Lung (tissue), 12 donors: ENCODE measurements around the gene KCND1. TPM values are rescaled to one million over a fixed set of nuclear protein-coding genes. Genes with fewer than 3 reads are reported as not detected.

Experiments
- ATAC-seq: fragments of 200-7000 bp; cut with Tn5 transposase; one replicate; pipeline ENCODE4 v1.9.1; 2020; ENCODE audit warnings: moderate number of reproducible peaks; ENCODE audit not compliant: insufficient read depth, low FRiP score
- DNase-seq, 3 donors: peaks; one replicate each; pipeline ENCODE4 v3.0.0-alpha.2; 2013 to 2017
- H3K27ac ChIP-seq, 2 donors: one replicate each; pipeline ENCODE4 v1.5.1; 2013; ENCODE audit warnings: mild to moderate bottlenecking in 2 of 2, moderate library complexity in 2 of 2, control low read depth in 1 of 2, inconsistent platforms in 1 of 2, low read depth in 1 of 2, low read length in 1 of 2
- H3K27me3 ChIP-seq, 3 donors: one replicate each; pipeline ENCODE4 v1.5.1; 2013; ENCODE audit warnings: low read length in 2 of 3; ENCODE audit not compliant: control insufficient read depth in 3 of 3, insufficient read depth in 3 of 3
- H3K36me3 ChIP-seq, 4 donors: one replicate each; pipeline ENCODE4 v1.5.1; 2013; ENCODE audit warnings: low read length in 4 of 4, mild to moderate bottlenecking in 1 of 4, moderate library complexity in 1 of 4; ENCODE audit not compliant: control insufficient read depth in 4 of 4, insufficient read depth in 4 of 4
- H3K4me1 ChIP-seq, 5 donors: one replicate each; pipeline ENCODE4 v1.5.1; 2013; ENCODE audit warnings: low read length in 5 of 5, mild to moderate bottlenecking in 2 of 5, moderate library complexity in 1 of 5; ENCODE audit not compliant: control insufficient read depth in 5 of 5, insufficient read depth in 5 of 5
- H3K4me3 ChIP-seq: one replicate; pipeline ENCODE4 v1.5.1; 2013; ENCODE audit warnings: mild to moderate bottlenecking, control low read depth, moderate library complexity
- H3K9ac ChIP-seq, 2 donors: one replicate each; pipeline ENCODE4 v1.5.1; 2013; ENCODE audit warnings: low read length in 2 of 2, control low read depth in 1 of 2; ENCODE audit not compliant: insufficient read depth in 1 of 2
- H3K9me3 ChIP-seq, 4 donors: one replicate each; pipeline ENCODE4 v1.5.1; 2013; ENCODE audit warnings: low read length in 3 of 4, mild to moderate bottlenecking in 1 of 4, moderate library complexity in 1 of 4; ENCODE audit not compliant: control insufficient read depth in 4 of 4, insufficient read depth in 3 of 4
- whole genome bisulfite sequencing, 2 donors: extraction: QIAGEN DNeasy Blood & Tissue Kit; methylation state at CpG; one replicate each; pipeline ENCODE4 v1.1.7; 2013; 5-methylcytosine and 5-hydroxymethylcytosine counted together
- polyA plus RNA-seq, 2 donors: library from polyadenylated mRNA; stranded (reverse); fragments of 200-250 nt; gene quantifications; one replicate each; pipeline ENCODE4 v1.2.1, GENCODE V29; 2013
- total RNA-seq, 2 donors: library from RNA; depleted of rRNA in 1 of 2; stranded (reverse); fragments of >200 nt in 1 of 2; gene quantifications; one replicate each; pipeline ENCODE4 v1.2.1, GENCODE V29; 2014 to 2021
- TF ChIP-seq, protein P1 (sequence below): IDR thresholded peaks from 2 replicates; pipeline ENCODE4 v1.5.1; 2012; ENCODE audit warnings: mild to moderate bottlenecking; ENCODE audit errors: control extremely low read depth, extremely low read depth
- donor health status: control.
- donor health status: control.
- donor health status: Bipolar disorder and iron deficiency.
- donor health status: healthy.
- donor health status: DM: yes; HTN: yes; CAD: no.

The KCND1 gene
- total and polyA plus RNA-seq, 4 donors, result 0.65 to 1.7 (median 1.3) TPM

- ATAC-seq (no peak), DNase-seq (no peak)
- H3K36me3 ChIP-seq, result peaks cover 7 to 16% (median 11%) of the 10 kb centered on the region in 4 donors
- no peak overlapping the region for H3K9ac ChIP-seq
- TF ChIP-seq, protein P1, sequence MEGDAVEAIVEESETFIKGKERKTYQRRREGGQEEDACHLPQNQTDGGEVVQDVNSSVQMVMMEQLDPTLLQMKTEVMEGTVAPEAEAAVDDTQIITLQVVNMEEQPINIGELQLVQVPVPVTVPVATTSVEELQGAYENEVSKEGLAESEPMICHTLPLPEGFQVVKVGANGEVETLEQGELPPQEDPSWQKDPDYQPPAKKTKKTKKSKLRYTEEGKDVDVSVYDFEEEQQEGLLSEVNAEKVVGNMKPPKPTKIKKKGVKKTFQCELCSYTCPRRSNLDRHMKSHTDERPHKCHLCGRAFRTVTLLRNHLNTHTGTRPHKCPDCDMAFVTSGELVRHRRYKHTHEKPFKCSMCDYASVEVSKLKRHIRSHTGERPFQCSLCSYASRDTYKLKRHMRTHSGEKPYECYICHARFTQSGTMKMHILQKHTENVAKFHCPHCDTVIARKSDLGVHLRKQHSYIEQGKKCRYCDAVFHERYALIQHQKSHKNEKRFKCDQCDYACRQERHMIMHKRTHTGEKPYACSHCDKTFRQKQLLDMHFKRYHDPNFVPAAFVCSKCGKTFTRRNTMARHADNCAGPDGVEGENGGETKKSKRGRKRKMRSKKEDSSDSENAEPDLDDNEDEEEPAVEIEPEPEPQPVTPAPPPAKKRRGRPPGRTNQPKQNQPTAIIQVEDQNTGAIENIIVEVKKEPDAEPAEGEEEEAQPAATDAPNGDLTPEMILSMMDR, result no peak
- peaks cover 0 to 9% (median 2%) of the 10 kb centered on the region in 4 donors for H3K9me3 ChIP-seq
- no peak overlapping the region for H3K4me3 ChIP-seq
- no peak overlapping the region for H3K27ac ChIP-seq
- no peaks in the 10 kb centered on the region for H3K27me3 ChIP-seq
- H3K4me1 ChIP-seq, result peaks cover 0 to 4% (median 0%) of the 10 kb centered on the region in 5 donors
- WGBS, 2 donors, result 72 to 82% methylated on average over 7 of the region's 7 CpGs
Observed at GRCh38 chrX:48934581-48935300, 36.9 kb downstream of the KCND1 start.

DNA sequence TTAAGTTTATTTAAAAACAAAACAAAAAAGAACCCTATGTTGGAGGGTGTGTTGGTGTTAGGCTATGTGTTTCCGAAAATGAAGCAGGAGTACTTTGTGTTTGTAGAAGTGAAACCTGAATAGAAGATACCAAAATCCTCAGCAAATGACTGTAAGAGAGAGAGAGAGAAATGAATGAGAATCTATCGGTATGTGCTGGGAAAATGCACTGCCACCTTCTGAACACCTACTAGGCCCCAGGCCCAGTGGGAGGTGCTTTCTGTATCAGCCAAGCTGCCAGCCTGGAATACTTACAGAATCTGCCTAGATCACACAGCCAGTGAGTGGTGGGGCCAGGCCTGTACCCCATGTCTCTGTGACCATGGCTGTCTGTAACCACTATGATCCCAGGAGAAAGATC lies 37.9 kb downstream of the KCND1 start:
- no peaks in the 10 kb centered on the region for H3K27me3 ChIP-seq
- H3K27ac ChIP-seq, result no peak overlapping the region
- H3K36me3 ChIP-seq, result peaks cover 7 to 16% (median 11%) of the 10 kb centered on the region in 4 donors
- DNase-seq, result no peak
- H3K4me1 ChIP-seq, result peaks cover 0 to under 1% (median 0%) of the 10 kb centered on the region in 5 donors
- no peak overlapping the region for H3K9ac ChIP-seq
- ATAC-seq, result no peak
- no peak overlapping the region for H3K4me3 ChIP-seq
- WGBS, 2 donors, result 85 to 86% methylated on average over 2 of the region's 2 CpGs
- H3K9me3 ChIP-seq, result peaks cover 0 to 6% (median 2%) of the 10 kb centered on the region in 4 donors
- TF ChIP-seq, protein P1, result no peak

GRCh38 chrX:48927736-48928382 lies 43.8 kb downstream of the KCND1 start:
- Histone ChIP-seq H3K36me3 (peaks cover 0 to 16% (median 10%) of the 10 kb centered on the region in 4 donors), H3K4me1 (no peaks in the 10 kb centered on the region), H3K27ac (no peak overlapping the region), H3K9me3 (peaks cover 0 to 4% (median under 1%) of the 10 kb centered on the region in 4 donors), H3K4me3 (no peak overlapping the region), H3K27me3 (no peaks in the 10 kb centered on the region), H3K9ac (no peak overlapping the region)
- TF ChIP-seq, protein P1, result no peak
- ATAC-seq, result no peak
- 75 to 92% methylated on average over 2 of the region's 2 CpGs for WGBS, 2 donors
- DNase-seq, result no peak
